ENCODE data around the gene CHRM5. TPM values are rescaled to one million over a fixed set of nuclear protein-coding genes. Genes with fewer than 3 reads are reported as not detected.

CHRM5 gene
- total and polyA plus RNA-seq, 9 of the 15 experiments (the other 6 are each of a cell fraction or from before 2014, with no cell fraction given), result not detected

DNA sequence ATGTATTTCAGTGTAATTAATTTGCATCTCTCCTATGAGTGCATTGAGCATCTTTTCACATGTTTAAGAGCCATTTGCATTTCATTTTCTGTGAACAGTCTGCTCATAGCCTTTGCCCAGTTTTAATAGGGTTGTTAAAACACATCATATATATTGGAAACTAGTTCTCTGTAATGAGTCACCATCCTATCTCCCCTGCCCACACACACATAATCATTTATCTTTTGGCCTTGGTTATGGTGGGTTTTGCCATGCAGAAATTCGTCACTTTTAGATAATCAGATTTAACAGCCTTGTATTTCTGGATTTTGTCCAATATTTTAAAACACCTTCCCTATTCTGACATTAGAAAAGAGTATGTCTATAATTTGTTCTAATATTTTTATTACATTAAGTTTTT is 11.9 kb upstream of the CHRM5 start (continued):
- no peak for TF ChIP-seq TAF1 (IDR thresholded peaks at IDR 0.05; ENCODE audit: control insufficient read depth, extremely low read depth, insufficient read depth, low read length, severe bottlenecking)
- TF ChIP-seq TEAD4 (IDR thresholded peaks at IDR 0.05; ENCODE audit: low read length), result peak; percentile 72
- no peak for TF ChIP-seq TEAD4 (CRISPR knock-in tag; IDR thresholded peaks at IDR 0.05; ENCODE audit: borderline replicate concordance)
- peak; percentile 57 for TF ChIP-seq CBFA2T2 (conservative IDR thresholded peaks at IDR 0.05)

DNA sequence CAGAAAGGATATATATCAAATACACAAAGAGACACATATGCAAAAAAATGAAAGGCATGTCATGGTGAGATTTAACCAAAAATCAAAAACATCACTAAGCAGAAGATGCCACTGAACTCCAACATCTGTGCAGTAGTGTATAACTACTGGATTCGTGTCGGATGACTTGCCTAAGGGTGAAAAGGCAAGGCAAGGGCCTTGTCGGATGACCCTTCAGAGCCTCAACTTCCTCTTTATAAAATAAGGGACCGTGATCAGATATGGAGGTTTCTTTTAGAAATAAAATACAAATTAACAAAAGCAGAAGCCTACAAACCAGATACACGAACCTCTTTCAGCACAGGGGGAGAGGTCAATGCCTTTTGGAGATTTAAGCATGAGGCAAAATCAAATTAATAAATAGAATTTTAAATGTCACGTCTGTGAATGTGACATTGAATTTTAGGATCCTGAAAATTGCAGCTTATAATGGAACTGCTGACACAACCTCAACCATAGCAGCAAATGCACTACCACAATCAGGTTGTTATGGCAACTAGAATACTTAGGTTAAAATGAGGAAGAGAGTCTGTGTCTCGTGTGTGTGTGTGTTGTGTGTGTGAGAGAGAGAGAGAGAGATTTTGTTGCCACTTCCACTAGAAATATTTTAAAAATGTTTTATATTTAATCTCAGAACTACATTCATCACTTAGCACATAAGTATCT is 8.3 kb upstream of the CHRM5 start:
- Histone ChIP-seq H3K4me3 (no peak overlapping the region), H3K4me2 (ENCODE audit: insufficient read depth, low read length) (no peak overlapping the region), H3K9ac (ENCODE audit: insufficient read depth in 1 of 2, low read depth in 2 of 2, low read length in 2 of 2) (no peak overlapping the region), H3K79me2 (ENCODE audit: control insufficient read depth, insufficient read depth, low read length) (no peaks in the 10 kb centered on the region), H4K20me1 (replicated peaks; ENCODE audit: control insufficient read depth, insufficient read depth, low read length) (no peaks in the 10 kb centered on the region), H3K9me3 (replicated peaks; ENCODE audit: control insufficient read depth, insufficient read depth, low read depth, low read length) (no peaks in the 10 kb centered on the region), H3K27me3 (ENCODE audit: control insufficient read depth in 2 of 2, insufficient read depth in 2 of 2, low read length in 2 of 2) (no peaks in the 10 kb centered on the region; a peak in 1 of 5 replicates), H3K36me3 (ENCODE audit: control insufficient read depth, insufficient read depth, low read length) (no peaks in the 10 kb centered on the region), H3K9me1 (ENCODE audit: control insufficient read depth, insufficient read depth, low read length) (no peaks in the 10 kb centered on the region), H3K27ac (ENCODE audit: extremely low read depth, low read depth, low read length) (no peak overlapping the region), H3K4me1 (replicated peaks in 1 of 2; ENCODE audit: control insufficient read depth in 2 of 2, insufficient read depth in 2 of 2, low read length in 2 of 2) (peaks cover 0 to 2% of the 10 kb centered on the region in 2 experiments; a peak in 1 of 5 replicates), H2AFZ (ENCODE audit: low read depth, low read length) (no peak overlapping the region)
- no TSS peak for BruUV-seq (replicated peaks)
- ChIA-PET POLR2A (no interaction called here), CTCF (ENCODE audit: low intra/inter-chr PET ratio) (no interaction called here)
- intact Hi-C loops (cut with micrococcal nuclease), result no loop called here
- FAIRE-seq, result no peak
- WGBS (ENCODE audit: insufficient coverage, low coverage, missing lambda C conversion rate), result 1% methylated on average over 7 of the region's 7 CpGs
- no peak for DNase-seq (ENCODE audit: extremely low read depth in 1 of 4, low spot score in 3 of 4)
- no peak for ATAC-seq
- in situ Hi-C loops (cut with MboI), result loop anchor here (5.0 kb wide), 1 partner anchor 223 kb away; no protein-coding TSS in a partner anchor
- TF ChIP-seq SMAD4 (CRISPR knock-in tag; conservative IDR thresholded peaks at IDR 0.05), result no peak
- TF ChIP-seq HCFC1 (IDR thresholded peaks at IDR 0.05; ENCODE audit: low read depth, low read length), result no peak
- TF ChIP-seq ZNF174 (CRISPR knock-in tag; IDR thresholded peaks at IDR 0.05), result no peak
- TF ChIP-seq RFX1 (IDR thresholded peaks at IDR 0.05), result peak; percentile 67

All from K562 (cell line).